CD4-positive, alpha-beta T cell treated with Interleukin-10 for 1 hour (primary cell): ENCODE results near the gene EXOC4.

Experiments
- DNase-seq: peaks from one replicate; pipeline ENCODE4 v3.0.0-alpha.2; 2020

Gene EXOC4

DNA sequence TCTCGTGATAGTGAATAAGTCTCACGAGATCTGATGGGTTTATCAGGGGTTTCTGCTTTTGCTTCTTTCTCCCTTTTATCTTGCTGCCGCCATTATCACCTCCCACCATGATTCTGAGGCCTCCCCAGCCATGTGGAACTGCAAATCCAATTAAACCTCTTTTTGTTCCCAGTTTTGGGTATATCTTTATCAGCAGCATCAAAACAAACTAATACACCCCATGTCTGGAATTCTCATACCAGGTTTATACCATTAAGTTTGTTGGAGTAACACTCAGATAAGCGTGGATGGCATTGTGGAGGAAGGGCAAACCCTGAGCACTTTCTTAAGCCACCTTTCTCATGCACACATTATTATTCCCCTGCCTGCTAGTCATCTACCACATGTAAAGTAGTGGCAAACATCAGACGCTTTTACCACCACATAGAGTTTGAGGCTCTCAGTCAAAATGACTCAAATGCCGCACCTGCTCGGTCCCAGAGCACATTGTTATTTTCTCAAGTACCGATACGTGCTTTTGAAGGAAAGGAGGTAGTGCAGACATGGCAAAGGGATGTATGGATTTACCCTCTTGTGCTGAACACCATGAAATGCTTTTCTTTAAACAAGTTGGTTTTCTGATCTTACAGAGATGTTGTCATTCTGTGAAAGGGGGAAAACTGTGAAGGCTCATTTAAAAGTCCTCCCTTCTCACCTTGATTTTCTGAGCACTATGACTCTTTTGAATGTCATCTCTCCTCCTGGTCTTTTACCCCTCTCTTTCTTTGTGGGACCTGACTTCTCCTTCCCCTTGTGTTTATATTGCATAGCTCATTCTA lies 429.7 kb downstream of the EXOC4 start:
- no peak for DNase-seq

DNA sequence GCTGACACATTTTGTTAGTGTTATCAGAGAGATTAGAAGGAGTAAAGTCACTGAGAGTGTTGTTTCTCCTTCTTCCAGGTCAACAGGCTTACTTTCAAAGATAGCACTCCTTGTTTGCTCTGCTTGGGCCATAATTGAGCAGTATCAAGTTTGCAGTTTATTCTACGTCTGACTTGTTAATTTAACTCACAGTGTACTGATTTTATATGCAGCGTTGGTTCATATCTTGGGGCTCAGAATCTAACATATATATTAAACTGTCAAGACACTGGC lies 430.2 kb downstream of the EXOC4 start:
- no peak for DNase-seq

- DNase-seq, result no peak
These were observed 435.8 kb downstream of the EXOC4 start for GRCh38 chr7:133688483-133689239.

GRCh38 chr7:133690740-133691139 lies 437.9 kb downstream of the EXOC4 start:
- DNase-seq, result no peak

DNA sequence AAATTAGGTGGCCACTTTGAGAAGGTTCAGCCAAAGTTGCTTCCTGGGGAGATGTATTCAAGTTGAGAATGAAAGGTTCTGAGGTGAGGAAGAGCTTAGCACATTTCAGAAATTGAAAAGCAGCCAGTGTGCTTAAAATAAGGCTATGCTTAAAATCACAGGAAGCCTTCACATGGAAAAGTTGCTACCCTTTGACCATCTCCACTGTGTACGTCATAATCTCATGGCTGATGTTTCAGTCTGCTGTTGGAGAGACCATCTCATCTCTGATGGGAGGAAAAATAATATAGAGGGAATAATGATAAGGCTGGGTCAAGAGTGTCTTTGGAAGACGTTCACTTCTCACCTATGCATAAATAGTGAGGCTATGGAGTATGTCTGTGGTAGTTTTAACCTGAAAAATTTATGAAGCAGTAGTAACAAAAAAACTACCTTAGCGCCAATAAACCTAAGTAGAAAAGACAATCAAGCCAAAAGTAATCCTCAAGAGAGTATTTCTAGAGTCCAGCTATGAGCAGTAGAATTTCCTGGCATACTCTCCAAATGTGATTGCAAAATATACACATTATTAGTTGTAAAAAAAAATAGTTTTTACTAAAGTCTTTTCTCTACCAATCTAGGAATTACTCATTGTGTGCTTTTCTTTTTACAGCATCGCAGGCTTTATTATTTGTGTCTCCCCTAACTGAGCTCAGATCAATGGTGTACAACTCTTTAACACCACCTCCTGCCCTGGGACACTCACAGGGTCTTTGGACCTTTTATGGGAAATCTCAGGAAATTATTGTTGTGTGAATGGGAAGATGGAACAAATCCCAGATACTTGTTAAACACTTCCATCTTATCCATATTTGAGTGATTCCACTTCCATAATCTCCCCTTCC lies 439.1 kb downstream of the EXOC4 start:
- DNase-seq, result no peak

- DNase-seq, result no peak
These were observed 440.4 kb downstream of the EXOC4 start for GRCh38 chr7:133693281-133693680.

- DNase-seq, result no peak
These were observed 443.2 kb downstream of the EXOC4 start for GRCh38 chr7:133696056-133696455.

- DNase-seq, result no peak
These were observed 444.7 kb downstream of the EXOC4 start for GRCh38 chr7:133697585-133697984.

DNA sequence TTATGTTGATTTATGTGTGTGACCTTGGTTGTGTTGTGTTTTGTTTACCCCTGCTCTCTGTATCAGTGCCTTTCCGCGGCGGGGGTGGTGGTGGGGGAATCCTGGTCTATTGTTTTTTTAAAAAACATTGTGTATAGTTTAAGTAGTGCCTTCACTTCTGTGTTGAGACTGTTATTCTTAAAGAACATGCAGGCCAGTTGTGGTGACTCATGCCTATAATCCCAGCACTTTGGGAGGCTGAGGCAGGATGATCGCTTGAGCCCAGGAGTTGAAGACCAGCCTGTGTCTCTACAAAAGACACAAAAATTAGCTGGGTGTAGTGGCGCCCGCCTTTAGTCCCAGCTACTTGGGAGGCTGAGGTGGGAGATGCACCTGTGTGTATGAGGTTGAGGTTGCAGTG lies 445.2 kb downstream of the EXOC4 start:
- no peak for DNase-seq

- DNase-seq, result no peak
These were observed 446.5 kb downstream of the EXOC4 start for GRCh38 chr7:133699386-133699785.

DNA sequence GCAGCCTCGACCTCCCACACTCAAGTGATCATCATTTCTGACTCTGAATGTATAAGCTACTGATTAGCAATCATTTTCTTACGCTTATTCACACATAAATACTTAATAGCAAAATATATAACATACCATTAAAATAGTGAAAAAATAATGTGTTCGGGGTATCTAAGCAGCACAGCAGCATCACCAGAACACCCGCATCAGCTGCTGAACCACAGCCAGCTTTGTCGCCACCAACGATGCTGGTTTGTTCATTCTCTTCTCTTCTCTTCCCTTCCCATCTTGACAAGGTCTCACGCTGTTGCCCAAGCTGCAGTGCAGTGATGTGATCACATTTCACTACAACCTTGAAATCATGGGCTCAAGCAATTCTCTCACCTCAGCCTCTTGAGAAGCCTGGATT lies 449.2 kb downstream of the EXOC4 start:
- no peak for DNase-seq

- no peak for DNase-seq
These were observed 450.1 kb downstream of the EXOC4 start for GRCh38 chr7:133702960-133703359.

- no peak for DNase-seq
These were observed 450.7 kb downstream of the EXOC4 start for GRCh38 chr7:133703547-133703946.

GRCh38 chr7:133704453-133704852 lies 451.6 kb downstream of the EXOC4 start:
- no peak for DNase-seq

DNA sequence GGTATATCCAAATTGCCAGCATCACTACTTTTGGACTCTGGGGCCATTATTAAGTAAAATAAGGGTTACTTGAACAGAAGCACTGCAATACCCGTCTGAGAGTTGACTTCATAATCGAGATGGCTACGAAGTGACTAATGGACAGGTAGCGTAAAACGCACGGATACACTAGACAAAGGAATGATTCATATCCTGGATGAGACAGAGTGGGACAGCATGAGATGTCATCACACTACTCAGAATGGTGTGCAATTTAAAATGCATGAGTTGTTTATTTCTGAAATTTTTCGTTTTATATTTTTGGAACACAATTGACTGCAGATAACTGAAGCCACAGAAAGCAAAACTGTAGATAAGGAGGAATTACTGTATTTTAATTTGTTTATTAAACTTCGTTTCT lies 452.7 kb downstream of the EXOC4 start:
- DNase-seq, result no peak

DNA sequence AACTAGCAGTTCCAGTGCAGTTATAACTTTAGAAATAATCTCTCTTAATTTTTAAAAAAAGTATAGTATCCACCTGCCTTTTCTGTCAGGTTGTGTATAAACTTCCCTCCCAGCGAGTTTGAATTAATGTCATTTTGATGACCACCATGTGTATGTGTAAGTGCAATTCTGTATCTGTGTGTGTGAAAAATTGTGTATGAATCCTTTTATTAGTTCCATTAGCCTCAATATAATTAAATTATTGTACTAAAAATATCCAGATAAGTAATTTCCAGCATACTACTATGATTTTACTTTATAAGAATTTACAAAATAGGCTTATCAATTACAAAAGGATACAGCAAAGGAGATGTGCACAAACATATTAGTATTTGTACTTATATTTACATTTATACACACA lies 453.1 kb downstream of the EXOC4 start:
- DNase-seq, result no peak

- no peak for DNase-seq
These were observed 456.4 kb downstream of the EXOC4 start for GRCh38 chr7:133709036-133709880.

DNA sequence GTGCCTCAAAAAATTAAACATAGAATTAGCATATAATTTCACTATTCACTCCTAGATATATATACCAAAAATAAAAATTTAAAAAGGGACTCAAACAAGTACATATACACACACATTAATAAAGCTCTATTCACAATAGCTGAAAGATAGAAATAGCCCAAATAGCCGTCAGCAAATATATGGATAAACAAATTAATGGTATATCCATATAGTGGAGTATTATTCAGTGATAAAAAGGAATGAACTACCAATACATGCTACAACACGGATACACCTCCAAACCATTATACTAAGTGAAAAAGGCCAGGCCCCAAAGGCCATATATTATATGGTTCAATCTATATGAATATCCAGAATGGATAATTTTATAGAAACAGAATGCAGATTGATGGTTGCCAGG lies 459.7 kb downstream of the EXOC4 start:
- DNase-seq, result no peak

GRCh38 chr7:133714654-133715053 lies 461.8 kb downstream of the EXOC4 start:
- DNase-seq, result no peak

DNA sequence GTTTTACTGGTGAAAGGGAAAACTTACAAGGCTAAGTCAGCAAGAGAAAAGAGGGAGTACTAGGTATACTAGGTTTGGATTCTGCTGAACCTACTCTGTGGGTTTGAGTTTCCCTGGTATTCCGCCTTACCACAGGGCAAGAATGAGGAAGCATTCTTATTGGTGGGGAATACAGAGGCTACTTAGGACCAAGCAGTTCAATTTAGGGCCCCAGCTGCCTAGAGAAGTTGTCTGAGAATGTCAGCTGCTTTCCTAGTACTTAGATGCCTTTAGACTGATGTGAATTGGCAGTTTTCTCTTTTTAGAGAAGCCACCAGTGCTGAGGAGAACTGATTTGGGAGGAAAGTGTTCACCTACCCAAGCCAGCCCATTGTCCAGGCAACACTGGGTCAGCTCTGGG lies 465.3 kb downstream of the EXOC4 start:
- no peak for DNase-seq

DNA sequence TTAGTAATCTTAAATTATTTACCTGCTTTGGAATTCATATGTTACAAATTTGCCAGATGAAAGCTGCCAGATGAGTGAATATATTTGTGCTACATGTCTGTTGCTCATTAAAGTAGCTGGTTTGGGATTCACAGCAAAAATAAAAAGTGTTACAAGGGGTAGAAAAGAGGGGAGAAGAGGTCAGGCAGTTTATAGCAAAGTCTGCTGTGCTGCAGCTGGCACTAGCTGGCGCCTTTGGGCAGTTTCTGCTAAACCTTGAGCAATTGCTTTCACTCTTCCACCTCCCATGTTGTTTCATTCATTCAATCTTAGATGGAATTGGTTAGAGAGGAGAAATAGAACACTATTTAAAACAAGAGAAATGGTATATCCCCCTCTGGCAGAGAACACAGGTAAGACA lies 470.2 kb downstream of the EXOC4 start:
- DNase-seq, result no peak

DNA sequence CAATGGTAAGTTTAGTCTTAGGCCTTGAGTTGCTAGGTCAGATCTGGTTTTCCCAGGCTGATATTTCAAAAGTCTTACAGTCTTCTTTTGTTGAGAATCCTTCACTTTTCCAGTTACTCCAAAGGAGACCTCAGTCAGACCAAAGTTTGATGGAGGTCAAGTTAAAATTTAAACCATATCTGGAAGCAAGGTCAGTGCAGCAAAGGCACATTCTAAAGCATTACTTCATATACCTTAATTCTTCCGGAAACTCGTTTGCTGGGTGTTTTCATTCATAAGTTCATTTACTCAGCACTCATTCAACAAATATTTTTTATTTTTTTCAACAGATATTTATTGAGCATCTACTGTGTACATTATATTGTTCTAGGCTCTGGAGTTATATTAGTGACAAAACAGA lies 471.3 kb downstream of the EXOC4 start:
- DNase-seq, result no peak

- DNase-seq, result no peak
These were observed 471.8 kb downstream of the EXOC4 start for GRCh38 chr7:133724694-133725093.
